ENCODE measurements around the gene IRF2BPL.

Gene IRF2BPL

GRCh38 chr14:77046721-77047120 is 18.2 kb upstream of the IRF2BPL start:
- TF ChIP-seq SPI1 (IDR thresholded peaks at IDR 0.05; ENCODE audit: borderline replicate concordance, low read depth), result no peak
- no peak for DNase-seq (ENCODE audit: low read depth in 1 of 2, low spot score in 1 of 2)
- H3K27me3 ChIP-seq (ENCODE audit: insufficient read depth, poor library complexity, severe bottlenecking), result no peaks in the 10 kb centered on the region
- no peak overlapping the region for H3K27ac ChIP-seq (replicated peaks)
- no peak overlapping the region for H3K4me3 ChIP-seq (replicated peaks; ENCODE audit: insufficient read depth, low read length)

GRCh38 chr14:77045238-77046162 is 17.0 kb upstream of the IRF2BPL start:
- Histone ChIP-seq H3K27me3 (ENCODE audit: insufficient read depth, poor library complexity, severe bottlenecking) (no peaks in the 10 kb centered on the region), H3K27ac (replicated peaks) (no peak overlapping the region), H3K4me3 (replicated peaks; ENCODE audit: insufficient read depth, low read length) (no peak overlapping the region)
- no peak for TF ChIP-seq GABPA (IDR thresholded peaks at IDR 0.05; ENCODE audit: low read depth)
- DNase-seq (ENCODE audit: low read depth in 1 of 2, low spot score in 1 of 2), result no peak

- TF ChIP-seq GABPA (IDR thresholded peaks at IDR 0.05; ENCODE audit: low read depth), result no peak
- no peak for TF ChIP-seq SPI1 (IDR thresholded peaks at IDR 0.05; ENCODE audit: borderline replicate concordance, low read depth)
- no peak for TF ChIP-seq CTCF (IDR thresholded peaks at IDR 0.05; ENCODE audit: insufficient read depth, low read length)
- H3K27me3 ChIP-seq (ENCODE audit: insufficient read depth, poor library complexity, severe bottlenecking), result no peaks in the 10 kb centered on the region
- DNase-seq (ENCODE audit: low read depth in 1 of 2, low spot score in 1 of 2), result no peak
- no peak overlapping the region for H3K27ac ChIP-seq (replicated peaks)
- H3K4me3 ChIP-seq (replicated peaks; ENCODE audit: insufficient read depth, low read length), result no peak overlapping the region
Measured at GRCh38 chr14:77044783-77045237, 16.3 kb upstream of the IRF2BPL start.

GRCh38 chr14:77043984-77044485 is 15.5 kb upstream of the IRF2BPL start:
- no peak for DNase-seq (ENCODE audit: low read depth in 1 of 2, low spot score in 1 of 2)
- no peak overlapping the region for H3K4me3 ChIP-seq (replicated peaks; ENCODE audit: insufficient read depth, low read length)
- H3K27me3 ChIP-seq (ENCODE audit: insufficient read depth, poor library complexity, severe bottlenecking), result no peaks in the 10 kb centered on the region
- TF ChIP-seq POLR2AphosphoS5 (IDR thresholded peaks at IDR 0.05; ENCODE audit: low read depth) (no peak), REST (IDR thresholded peaks at IDR 0.05; ENCODE audit: insufficient replicate concordance, low read depth) (no peak), SPI1 (IDR thresholded peaks at IDR 0.05; ENCODE audit: borderline replicate concordance, low read depth) (no peak), GABPA (IDR thresholded peaks at IDR 0.05; ENCODE audit: low read depth) (no peak), CTCF (IDR thresholded peaks at IDR 0.05; ENCODE audit: insufficient read depth, low read length) (no peak)
- peak overlapping the region; percentile 30 for H3K27ac ChIP-seq (replicated peaks)

GRCh38 chr14:77043177-77043983 is 14.9 kb upstream of the IRF2BPL start:
- H3K27ac ChIP-seq (replicated peaks), result peak overlapping the region; percentile 92
- TF ChIP-seq CTCF (IDR thresholded peaks at IDR 0.05; ENCODE audit: insufficient read depth, low read length), result no peak
- TF ChIP-seq POLR2AphosphoS5 (IDR thresholded peaks at IDR 0.05; ENCODE audit: low read depth), result no peak
- no peak for TF ChIP-seq SPI1 (IDR thresholded peaks at IDR 0.05; ENCODE audit: borderline replicate concordance, low read depth)
- no peak for TF ChIP-seq GABPA (IDR thresholded peaks at IDR 0.05; ENCODE audit: low read depth)
- TF ChIP-seq REST (IDR thresholded peaks at IDR 0.05; ENCODE audit: insufficient replicate concordance, low read depth), result no peak

More at GRCh38 chr14:77043177-77043983, 14.9 kb upstream of the IRF2BPL start:
- DNase-seq (ENCODE audit: low read depth in 1 of 2, low spot score in 1 of 2), result peak in 1 of 2 experiments; percentile 59
- Histone ChIP-seq H3K27me3 (ENCODE audit: insufficient read depth, poor library complexity, severe bottlenecking) (no peaks in the 10 kb centered on the region), H3K4me3 (replicated peaks; ENCODE audit: insufficient read depth, low read length) (no peak overlapping the region)

All from HL-60 (cell line).